HuH-7 (cell line): Measurements from ENCODE around the gene PLVAP.
A peak's percentile ranks its signal among the peaks of the same experiment; 100 is the strongest.

ENCODE experiments used
- DNase-seq: peaks from one replicate; pipeline ENCODE4 v3.0.0; 2011; ENCODE audit warnings: low spot score

PLVAP gene

DNA sequence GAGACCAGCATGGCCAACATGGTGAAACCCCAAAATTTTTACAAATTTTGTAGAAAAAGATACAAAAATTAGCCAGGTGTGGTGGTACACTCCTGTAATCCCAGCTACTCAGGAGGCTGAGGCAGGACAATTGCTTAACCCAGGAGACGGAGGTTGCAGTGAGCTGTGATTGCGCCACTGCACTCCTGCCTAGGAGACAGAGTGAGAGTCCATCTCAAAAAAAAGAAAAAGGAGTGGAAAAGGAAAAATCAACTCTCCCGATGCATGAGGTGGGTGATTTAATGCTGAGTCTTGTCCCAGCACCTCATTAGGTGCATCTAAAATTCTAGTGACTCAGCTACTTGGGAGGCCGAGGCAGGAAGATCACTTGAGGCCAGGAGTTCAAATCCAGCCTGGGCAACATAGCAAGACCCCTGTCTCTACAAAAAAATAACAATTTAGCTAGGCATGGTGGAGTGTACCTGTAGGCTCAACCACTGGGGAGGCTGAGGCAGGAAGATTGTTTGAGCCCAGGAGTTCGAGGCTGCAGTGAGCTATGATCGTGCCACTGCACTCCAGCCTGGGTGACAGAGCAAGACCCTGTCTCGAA, 20.0 kb downstream of the PLVAP start:
- DNase-seq = no peak

DNA sequence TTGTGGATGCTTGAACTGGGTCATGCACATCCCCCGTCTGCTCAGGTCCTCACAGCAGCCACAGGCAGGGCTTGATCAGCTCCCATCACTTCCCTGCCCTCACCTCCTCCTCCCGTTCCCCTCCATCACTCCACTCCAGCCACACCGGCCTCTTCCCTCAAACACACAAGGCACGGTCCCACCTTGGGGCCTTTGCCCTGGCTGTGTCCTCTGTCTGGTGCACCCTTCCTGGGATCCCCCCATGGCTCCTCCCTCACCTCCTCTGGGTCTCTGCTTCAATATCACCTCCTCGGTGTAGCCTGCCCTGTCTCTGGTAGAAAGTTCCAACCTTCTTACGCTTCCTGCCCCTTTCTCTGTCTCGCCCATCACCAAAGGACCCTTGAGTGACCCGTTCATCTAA, 23.8 kb downstream of the PLVAP start:
- DNase-seq = no peak

DNA sequence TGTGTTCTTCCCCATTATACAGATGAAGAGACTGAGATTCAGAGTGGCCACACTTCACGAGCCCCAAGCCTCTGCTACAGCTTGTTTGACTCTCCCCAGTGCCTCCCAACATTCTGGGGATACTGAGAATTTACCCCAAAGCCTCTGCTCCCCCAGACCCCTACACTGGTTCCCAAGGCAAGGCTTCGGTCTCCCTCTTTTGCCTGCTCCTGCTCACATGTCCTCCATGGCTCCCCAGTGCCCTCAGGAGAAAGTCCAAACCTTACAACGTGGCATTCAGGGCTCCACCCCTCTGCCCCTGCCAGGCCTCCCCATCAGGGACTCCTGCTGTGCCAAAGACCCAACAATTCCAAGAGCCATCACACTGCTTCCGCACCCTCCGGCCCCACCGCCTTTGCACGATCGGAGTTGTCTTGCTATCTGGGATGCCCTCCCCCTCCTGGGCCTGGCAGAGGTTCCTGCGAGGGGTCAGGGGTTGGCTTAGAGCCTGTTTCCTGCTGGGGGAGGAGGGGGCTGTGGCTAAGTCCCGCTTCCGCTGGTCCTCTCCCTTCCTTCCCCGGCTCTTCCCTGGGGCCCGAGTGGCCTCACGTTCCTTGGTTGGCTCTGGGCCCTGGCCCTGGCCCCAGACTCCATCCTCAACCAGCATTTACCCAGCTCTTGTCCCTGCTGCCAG, 24.4 kb downstream of the PLVAP start:
- DNase-seq = no peak

DNA sequence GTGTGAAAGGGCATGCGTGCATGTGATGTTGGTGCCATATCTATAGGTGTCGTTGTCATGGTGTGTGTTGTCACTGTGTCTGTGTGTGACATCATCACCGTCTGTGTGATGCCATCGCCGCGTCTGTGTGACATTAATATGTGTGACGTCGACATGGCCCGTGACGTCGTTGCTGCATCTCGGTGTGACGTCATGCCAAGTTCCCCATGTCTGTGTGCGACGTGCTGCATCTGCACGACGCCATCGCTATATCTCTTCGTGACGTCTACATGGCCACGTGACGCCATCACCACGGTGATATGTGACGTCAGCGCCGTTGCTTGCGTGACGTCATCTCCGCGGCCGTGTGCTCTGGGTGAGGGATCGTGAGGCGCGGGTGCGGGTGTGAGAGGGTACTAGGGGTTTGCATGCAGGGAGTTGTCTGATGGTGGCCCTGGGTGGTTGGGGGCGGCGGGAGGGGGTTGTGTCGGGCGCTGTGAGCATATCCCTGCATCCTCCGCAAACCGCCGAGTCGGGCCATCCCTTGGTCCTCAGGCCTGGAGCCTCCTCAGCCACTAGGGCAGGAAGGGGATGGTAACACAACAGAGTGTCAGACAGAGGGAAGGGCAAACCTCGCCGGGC, 25.2 kb downstream of the PLVAP start:
- no peak for DNase-seq

DNA sequence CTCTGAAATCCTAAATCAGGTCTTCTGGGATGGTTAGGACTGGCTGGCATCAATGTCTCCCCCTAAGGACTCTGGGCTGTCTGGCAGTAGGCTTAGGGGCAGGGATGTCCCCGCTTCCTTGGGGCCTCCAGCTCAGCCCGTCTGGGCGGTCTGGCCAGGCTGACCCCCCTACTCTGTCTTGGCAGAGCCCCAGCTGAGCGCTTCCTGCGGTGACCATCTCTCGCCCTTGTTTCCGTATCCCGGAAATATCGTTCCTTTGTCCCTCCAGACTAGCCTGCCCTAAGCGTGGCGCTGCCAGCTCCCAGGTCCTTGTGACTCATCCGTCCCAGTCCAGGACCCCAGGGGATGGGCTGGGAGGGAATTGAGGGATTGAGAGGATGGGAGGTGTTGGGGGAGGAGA, 28.4 kb downstream of the PLVAP start:
- DNase-seq = no peak

DNA sequence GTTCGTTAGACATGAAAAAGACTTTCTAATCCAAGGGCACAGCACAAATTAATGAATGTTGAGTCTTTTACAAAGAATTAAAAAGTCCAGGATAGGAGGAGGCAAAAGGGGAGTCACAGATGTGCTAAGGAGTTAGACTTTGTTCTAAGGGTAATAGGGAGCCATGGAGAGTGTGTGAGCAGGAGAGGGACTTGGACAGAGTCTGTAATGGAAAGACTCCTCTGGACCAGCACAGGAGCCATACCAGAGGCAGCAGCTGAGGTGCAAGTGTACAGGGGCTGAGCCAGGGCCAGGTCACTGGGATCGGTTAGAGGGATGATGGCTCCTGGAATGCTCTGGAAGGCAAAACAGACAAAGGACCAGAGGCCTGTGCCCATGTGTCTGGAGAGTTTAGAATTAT, 29.3 kb downstream of the PLVAP start:
- no peak for DNase-seq

DNA sequence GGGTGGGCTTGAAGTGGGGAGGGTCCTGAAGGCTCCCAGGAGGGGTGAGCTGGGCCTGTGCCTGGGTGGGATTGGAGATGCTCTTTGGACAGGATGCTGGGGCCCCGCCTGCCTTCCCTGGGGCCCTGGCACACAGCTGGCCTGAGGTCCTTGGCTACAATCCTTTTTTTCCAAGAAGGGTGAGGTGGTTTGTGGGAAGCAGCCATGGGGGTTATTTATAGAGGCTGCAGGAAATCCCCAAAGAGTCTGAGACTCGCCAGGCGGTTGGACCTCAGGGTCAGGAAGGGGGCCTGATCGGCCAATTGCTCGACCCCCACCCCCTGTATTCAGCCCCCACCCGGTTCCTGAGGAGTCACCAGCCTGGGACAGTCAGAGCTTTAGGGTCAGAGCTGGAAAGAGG, 29.8 kb downstream of the PLVAP start:
- no peak for DNase-seq

DNA sequence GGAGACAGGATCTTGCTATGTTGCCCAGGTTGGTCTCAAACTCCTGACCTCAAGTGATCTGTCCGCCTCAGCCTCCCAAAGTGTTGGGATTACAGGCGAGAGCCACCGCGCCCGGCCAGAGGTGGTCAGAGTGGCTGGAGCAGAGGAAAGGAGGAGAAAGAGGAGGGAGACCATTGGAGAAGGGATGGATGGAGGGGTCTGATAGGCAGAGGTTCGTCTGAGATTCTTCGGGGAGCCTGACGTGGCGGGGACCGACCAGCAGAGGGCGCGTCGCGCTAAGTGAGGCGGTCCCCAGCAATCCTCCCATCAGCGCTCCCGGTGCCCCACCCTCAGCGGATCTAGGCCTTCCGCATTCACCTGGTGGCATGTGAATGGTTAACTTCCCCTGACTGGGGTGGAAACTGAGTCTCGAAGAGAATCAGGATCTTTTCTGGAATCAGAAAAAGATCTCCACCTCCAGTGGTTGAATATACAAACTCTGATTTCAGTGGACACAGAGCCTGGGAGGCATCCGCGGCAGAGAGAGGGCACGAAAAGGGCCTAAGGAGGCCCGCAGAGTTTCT, 31.0 kb downstream of the PLVAP start:
- peak; percentile 83 for DNase-seq

DNA sequence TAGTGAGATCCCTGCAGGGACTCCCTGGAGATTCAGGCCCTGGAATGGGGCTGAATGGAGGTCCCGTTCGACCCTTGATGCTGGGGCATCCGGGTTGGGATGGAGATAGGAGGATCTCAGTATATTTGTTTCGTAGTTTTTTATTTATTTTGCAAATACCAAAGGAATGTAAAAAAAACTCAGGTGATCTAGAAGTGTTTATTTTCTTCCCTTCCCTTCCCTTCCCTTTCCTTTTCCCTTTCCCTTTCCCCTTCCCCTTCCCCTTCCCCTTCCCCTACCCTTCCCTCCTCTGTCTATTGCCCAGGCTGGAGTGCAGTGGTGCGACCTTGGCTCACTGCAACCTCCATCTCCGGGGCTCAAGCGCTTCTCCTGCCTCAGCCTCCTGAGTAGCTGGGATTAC, 35.3 kb downstream of the PLVAP start:
- no peak for DNase-seq

DNA sequence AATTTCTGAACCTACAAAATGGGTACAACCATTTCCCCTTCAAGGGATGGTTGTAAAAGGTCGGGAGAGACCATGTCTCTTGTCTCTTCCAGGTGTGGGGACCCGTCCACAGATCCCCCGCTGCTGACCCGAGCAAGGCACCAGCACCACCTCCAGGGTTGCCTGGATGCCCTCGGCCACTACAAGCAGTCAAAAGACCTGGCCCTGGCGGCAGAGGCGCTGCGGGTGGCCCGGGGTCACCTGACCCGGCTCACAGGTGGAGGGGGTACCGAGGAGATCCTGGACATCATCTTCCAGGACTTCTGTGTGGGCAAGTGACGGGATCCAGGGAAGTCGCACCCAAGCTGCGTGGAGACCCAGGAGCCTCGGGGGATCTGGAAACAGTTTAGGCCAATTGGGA, 35.8 kb downstream of the PLVAP start:
- no peak for DNase-seq

DNA sequence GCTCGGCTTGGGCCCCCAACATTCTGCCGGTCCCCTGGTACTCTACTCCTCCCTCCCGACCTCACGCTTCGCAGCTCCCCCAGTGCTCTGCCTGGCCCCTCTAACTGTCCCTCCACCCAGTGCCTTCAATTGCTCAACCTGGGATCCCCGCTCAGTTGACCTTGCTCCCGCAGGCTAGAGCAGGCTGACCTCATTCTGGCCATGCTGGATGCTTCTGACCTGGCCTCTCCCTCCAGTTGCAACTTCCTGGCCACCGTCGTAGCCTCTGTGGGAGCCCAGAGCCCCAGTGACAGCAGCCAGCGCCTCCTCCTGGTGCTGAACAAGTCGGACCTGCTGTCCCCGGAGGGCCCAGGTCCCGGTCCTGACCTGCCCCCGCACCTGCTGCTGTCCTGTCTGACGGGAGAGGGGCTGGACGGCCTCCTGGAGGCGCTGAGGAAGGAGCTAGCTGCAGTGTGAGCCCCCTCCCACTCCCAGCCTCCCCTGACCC, 36.2 kb downstream of the PLVAP start:
- no peak for DNase-seq

DNA sequence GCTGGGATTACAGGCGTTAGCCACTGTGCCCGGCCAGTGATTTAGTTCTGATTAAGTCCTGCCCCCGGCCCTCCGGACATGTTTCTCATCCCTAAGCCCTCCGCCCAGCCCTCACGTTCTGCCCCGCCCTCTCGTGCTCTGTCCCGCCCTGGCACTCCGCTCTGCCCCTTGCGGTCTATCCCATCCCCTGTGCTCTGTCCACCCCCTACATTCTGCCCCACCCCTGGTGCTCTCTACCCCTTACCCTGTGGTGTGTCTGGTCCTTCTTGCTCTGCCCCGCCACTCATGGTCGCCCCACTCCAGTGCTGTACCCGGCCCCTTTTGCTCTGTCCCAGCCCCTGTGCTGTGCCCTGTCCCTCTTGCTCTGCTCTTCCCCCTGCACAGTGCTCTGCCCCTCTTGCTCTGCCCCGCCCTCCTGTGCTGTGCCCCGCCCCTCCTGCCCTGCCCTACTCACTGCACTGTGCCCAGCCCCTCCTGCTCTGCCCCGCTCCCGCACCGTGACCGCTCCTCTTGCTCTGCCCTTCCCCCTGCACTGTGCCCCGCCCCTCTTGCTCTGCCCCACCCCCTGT, 36.8 kb downstream of the PLVAP start:
- no peak for DNase-seq

DNA sequence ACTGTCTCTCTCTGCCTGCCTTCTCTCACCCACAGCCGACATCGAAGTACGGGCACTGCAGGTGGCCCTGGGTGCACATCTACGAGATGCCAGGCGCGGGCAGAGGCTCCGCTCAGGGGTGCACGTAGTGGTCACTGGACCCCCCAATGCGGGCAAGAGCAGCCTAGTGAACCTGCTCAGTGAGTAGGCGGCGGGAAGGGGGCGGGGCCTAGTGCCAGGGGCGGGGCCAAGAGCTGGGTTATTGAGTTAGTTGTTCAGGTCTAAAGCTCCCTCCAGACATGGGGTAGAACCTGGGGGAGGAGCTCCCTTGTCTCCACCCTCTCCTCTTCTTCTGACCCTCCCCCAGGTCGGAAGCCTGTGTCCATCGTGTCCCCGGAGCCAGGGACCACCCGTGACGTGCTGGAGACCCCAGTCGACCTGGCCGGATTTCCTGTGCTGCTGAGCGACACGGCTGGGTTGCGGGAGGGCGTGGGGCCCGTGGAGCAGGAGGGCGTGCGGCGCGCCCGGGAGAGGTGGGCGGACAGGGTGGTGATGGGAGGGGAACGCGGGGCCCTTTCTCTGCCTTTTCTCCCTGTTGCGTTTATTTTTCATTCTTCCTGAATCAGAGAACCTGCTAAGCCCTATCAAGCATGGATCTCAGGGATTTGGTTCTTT, 37.9 kb downstream of the PLVAP start:
- no peak for DNase-seq

DNA sequence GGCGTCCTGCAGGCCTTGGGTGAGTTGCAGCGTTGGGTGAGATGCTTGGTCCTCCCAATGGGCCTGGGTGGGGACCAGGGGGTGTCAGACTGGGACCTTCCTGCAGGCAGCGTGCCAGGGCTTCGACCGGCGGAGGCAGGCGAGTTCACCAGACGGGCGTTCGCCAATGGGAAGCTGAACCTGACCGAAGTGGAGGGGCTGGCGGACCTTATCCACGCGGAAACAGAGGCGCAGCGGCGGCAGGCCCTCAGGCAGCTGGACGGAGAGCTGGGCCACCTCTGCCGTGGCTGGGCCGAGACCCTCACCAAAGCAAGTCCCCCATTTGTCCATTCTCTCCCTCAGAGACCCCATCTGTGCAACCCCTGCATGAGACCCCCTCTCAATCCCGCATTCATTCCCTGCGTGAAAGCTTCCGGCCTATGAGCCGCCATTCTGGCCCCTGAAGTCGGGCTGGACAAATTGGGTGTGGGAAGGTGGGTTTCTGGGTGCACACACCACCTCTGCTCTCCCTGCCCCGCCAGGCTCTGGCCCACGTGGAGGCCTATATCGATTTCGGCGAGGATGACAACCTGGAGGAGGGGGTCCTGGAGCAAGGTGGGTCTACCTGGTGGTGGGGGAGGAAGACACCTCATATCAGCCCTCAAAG, 38.6 kb downstream of the PLVAP start:
- DNase-seq = no peak

DNA sequence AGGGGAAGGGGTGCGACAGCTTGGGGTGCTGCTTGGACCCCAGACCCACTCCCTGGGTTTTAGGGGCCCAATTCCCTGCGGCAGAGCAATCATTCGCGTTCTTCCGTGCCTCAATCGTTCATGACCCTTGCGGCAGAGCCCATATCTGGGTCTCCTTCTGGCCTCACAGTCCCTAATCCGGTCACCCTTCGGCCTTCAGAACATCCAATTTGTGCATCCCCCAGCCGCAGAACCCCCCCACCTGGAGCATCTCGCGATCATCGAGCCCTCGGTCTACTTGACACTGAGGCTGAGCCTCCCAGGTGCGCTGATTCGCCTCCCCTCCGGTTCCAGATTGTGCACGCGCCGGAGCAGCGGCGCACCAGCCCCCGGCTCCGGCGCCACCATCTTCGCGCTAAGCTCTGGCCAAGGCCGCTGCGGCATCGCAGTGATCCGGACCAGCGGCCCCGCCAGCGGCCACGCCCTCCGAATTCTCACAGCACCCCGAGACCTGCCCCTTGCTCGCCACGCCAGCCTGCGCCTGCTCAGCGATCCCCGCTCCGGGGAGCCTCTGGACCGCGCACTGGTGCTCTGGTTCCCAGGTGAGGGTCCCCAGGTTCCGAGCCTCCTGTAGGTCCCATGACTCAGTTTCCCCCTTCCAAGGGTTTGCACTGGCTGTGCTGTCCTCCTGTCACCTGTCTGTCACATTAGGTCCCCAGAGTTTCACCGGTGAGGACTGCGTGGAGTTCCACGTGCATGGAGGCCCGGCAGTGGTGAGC, 39.3 kb downstream of the PLVAP start:
- DNase-seq = no peak

DNA sequence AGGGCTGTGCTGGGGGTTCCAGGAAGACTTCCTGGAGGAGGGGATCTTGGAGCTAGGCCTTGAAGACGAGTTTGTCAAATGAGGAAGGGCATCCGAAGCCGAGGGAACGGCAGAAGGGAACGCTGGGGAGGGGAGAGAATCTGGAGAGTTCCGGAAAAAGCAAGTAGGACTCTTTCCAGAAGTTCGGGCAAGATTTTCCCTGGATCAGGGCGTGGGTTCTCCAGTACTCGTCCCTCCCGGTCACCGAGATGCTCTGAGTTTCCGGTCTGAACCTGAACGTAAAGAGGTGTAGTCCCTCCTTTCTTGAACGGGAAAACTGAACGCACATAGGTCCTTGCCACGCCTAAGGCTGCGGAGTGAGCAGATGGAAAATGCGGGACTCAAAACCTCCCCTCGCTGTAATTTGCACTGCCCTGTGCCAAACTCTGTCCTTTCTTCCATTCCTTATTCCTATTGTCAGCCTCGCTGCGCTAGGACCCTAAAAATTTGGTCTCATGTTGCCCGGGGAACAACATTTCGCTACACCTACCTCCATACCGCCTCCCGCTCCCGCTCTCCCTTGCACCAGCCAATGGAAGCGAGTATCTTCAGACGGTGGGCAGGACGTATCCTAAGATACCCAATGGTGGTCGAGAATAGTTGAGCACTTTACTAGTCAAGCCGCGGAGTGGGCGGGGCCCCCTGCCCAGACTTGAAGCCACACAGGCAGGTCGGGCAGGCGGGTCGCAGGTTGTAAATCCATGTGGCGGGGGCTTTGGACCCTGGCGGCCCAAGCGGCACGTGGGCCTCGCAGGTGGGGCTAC, 40.1 kb downstream of the PLVAP start, which contains the start of gene GTPBP3:
Gene GTPBP3 (plus strand): TSS at position 682 of the 803 bp plus-strand sequence. CDS start 59 bp downstream, at position 741.
- peak; percentile 97 for DNase-seq

DNA sequence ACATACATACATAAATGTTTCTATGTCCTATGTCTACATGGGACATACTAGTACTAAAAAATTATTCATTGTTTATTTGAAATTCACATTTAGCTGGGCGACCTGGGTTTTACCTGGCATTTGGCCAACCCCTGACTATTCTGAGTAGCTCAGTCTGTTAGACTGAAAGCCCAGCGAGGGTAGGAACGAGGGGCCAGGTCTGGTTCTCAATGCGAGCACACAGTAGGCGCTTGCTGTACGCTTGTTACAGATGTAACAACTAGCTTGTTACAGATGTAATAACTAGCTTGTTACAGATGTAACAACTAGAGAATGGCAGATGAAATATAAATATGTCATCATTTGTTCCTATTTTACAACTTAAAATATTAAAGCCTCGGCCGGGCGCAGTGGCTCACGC, 41.6 kb downstream of the PLVAP start:
- DNase-seq = no peak

DNA sequence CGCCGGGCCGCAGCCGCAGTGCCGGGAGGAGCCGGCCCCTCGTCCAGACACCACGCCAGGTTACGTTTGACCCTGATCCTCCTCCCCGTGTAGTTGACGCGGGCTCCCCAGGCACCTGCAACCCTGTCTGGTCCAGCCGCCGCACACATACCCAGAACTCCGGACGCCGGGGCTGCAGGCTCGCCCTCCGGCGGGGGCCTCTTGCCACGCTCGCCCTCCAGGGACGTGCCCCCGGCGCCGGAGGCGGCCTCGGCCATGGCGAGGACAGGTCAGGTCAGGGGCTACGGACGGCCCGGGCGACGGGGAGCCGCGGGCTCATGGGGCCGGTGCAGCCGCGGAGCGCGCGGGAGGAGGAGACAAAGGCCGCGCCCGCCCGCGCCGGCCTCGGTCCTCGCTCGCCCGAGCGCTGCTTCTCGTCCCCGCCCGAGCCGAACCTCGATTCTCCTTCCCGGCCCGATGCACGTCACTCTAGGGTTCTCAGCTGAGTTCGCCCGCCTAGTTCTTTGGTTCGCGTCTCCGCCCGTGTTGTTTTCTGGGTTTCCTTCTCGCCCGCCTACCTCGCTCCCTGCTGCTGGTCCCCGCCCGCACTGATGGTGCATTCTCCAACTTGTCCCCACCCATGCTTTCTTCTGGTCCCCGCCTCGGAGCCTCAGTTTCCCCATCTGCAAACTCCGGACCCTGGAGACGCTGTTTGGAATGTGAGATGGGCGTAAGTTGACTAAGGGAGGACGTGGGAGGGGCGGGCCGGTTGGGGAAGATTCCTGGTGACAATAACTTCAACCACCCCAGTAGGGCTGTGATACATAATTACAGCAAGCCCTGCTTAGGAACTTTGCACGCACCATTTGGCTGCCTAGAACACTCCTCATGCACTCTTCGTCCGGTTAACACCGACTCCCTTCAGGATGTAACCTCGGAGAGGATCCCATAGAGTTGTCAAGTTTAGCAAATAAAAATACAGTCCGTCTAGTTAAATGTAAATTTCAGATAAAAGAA, 42.4 kb downstream of the PLVAP start, which contains the start of gene ANO8:
Gene ANO8 (minus strand): TSS at position 442 of the 996 bp plus-strand sequence. CDS start 185 bp downstream, at position 257.
- peak; percentile 95 for DNase-seq
